GM21515 (cell line): ENCODE results near the gene GYS2.
"Not testable (repeated sequence)": the region's sequence is repeated elsewhere in the genome, so short reads cannot be mapped to it uniquely, and the experiment has no call there.

Experiments
- ATAC-seq: cut with Tn5 transposase; IDR thresholded peaks from one replicate; pipeline ENCODE4 v1.9.1; 2021; ENCODE audit not compliant: unreplicated experiment

The GYS2 gene

DNA sequence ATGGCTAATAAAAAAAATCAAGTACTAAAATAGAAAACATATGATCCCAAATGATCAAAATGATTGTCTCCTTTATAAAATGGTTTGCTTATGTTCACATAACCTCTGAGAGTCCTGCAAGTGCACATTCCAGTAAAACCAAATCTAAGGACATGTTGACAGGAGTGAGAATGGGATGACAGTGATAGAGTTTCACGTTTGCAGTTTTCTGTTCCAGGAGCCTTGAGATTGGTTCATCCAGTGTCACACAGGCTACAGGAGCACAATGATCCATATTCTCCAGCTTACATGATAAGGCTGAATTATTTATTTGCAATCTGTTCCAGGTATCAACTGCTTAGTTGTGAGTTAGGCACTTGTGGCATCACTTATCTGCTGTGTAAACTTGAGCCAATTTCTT lies 1.5 kb upstream of the GYS2 start:
- no peak for ATAC-seq

GRCh38 chr12:21602774-21603173 lies 1.9 kb downstream of the GYS2 start:
- no peak for ATAC-seq

- ATAC-seq: no peak
Measured at GRCh38 chr12:21600196-21600595, 4.5 kb downstream of the GYS2 start.

DNA sequence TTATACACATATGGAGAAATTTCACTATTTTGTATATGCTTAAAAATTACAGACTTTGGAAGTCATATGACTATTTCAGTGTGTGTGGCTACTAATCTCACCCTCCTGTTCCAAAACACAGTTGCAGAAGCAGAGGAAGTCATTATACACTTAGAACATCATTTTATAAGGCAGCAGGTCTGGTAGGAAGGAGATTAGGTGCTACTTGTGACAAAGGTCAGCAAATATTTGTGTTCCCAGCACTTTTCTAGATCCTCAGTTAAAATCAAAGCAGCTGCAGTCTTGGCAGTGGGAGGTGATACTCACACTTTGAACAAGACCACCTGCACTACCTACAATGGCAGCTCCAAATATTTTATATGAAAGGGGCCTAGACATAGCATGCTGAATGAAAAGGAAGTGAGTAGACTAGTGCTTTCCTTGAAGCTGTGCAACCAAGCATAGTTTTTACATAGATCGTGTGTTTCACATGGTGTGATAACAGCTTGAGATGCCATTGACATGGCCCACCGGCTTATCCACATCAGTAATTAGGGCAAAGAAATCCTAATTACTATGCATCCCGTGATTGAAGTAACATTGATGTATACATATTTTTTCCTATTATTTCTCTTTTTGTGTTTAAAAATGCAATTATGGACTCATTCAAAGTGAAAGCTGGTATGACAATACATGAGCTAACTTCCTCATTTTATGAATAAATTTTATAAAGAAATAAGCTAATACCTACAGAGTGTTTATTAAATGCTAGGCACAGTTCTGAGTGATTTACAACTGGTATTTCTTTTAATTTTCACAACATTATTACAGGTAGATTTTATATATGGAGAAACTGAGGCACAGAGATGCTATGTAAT lies 5.3 kb downstream of the GYS2 start:
- ATAC-seq: no peak

DNA sequence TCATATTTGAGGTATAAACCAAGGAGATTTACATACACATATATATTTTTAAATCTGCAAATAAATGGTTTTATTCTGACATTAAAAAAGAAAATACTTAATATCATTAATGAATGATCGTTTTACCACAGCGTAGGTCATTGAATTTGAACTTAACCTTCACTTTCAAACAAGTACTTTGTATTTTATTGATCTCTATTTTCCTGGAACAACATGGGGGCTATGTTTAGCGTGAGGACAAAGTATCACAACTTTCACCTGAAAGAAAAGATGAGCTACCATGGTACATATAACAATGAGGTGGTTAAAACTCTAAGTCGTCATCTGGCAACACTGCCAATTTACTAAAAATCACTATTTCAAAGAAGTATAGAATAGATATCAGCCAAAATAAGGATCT lies 6.0 kb downstream of the GYS2 start:
- no peak for ATAC-seq

GRCh38 chr12:21595356-21595755 lies 9.3 kb downstream of the GYS2 start:
- not testable (repeated sequence) for ATAC-seq

- no peak for ATAC-seq
Measured at GRCh38 chr12:21585485-21585884, 19.2 kb downstream of the GYS2 start.

DNA sequence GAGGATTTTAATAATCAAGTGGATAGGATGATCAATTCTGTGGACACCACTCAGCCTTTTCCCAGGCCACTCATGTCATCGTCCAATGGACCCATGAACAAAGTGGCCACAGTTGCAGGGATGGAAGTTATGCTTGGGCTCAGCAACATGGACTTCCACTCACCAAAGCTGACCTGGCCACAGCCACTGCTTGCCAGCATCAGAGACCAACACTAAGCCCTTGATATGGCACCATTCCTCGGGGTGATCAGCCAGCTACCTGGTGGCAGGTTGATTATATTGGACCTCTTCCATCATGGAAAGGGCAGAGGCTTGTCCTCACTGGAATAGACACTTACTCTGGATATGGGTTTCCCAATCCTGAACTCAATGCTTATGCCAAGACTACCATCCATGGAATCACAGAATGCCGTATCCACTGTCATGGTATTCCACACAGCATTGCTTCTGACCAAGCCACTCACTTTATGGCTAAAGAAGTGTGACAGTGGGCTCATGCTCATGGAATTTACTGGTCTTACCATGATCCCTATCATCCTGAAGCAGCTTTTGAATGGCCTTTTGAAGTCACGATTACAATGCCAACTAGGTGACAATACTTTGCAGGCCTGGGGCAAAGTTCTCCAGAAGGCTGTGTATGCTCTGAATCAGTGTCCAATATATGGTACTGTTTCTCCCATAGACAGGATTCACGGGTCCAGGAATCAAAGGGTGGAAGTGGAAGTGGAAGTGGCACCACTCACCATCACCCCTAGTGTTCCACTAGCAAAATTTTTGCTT lies 20.1 kb downstream of the GYS2 start:
- ATAC-seq: not testable (repeated sequence)

- no peak for ATAC-seq
Measured at GRCh38 chr12:21583587-21583986, 21.1 kb downstream of the GYS2 start.

- ATAC-seq: no peak
Measured at GRCh38 chr12:21580748-21581516, 23.7 kb downstream of the GYS2 start.

GRCh38 chr12:21577516-21577915 lies 27.1 kb downstream of the GYS2 start:
- ATAC-seq: no peak

DNA sequence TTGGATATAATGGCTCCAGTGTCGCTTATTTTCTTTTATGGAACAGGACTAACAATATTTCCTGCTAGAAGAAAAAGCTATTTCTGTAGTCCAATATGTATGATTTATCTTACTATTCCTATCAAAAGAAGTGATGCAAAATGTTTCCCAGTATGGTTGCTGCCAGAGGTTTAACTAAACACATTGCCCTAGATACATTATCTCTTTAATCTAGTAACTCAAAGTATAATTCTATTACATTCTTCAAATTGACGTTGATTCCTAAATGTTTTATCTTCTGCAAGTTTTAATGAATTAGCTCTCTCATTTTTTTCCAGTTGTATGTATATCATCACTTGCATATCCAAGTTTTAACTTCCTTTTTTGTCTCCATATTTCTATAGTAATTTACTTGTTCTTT lies 28.2 kb downstream of the GYS2 start:
- no peak for ATAC-seq

GRCh38 chr12:21573733-21574358 lies 30.8 kb downstream of the GYS2 start:
- ATAC-seq: no peak

GRCh38 chr12:21571046-21571445 lies 33.6 kb downstream of the GYS2 start:
- ATAC-seq: no peak

DNA sequence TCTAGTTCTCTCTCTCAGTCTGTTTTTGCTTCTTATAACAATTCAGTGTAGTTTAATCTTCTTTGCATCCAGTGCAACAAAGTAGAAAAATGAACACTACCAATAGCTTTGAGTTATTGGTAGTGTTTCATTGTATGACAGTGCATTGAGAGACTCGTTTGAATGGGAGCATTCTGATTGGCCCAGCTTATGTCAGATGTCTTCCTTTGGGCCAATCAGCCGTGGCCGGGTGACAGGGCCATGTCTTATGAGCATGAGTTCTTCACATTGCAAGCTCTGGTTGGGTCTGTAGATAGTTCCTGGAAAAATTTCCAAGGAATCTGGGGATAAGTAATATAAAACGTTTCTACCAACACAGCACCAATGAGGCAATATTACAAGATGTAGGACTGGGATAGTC lies 36.5 kb downstream of the GYS2 start:
- ATAC-seq: no peak

DNA sequence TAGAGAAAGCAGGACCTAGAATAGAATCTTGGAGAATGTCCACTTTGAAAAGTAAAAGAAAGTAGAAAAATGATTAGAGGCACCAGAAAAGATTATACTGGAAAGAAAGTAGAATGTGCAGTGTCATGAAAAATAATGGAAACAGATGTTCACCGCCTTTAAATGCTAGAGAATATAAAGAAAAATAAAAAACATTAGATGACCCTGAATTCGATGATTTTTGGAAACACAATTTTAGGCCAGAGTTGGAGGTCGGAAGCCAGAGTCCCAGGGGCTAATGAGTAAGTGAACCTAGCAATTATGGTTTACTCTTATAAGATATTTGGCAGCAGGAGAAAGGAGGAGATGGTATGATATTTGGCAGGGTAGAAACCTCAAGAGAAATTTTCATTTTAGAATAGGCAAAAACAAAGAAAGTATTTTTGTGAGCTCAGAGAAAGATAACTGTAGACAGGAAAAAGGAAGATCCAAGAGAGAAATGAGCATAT lies 37.7 kb downstream of the GYS2 start:
- ATAC-seq: no peak

DNA sequence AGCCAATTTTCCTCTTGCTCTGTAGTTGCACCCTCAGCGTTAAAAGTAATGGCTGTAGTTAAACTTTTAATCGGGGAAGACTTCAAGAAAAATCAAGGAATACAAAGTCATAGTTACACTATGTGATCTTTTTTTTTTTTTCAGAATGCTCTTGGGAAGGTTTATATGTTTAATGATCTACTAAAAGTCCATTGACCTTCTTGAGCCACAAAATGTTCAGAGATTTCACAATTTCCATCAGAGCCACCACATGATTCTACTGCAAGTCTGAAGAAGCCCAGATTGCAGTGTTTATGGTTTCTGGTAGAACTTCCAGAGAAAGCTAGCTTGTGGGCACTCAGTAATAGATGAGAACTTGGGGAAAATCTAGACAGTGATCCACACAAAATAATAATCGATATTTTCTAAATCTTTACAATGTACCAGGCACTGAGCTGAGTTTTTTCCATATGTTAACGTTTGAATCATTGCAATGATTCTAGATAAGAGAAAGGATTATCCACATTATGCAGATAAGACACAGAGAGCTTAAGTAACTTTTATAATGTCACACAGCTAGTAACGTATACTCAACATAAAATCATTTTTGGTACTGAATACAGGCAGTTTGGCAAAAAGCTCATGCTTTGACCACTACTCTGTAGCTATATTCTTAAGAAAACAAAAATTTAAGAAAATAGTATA lies 38.3 kb downstream of the GYS2 start:
- ATAC-seq: no peak

DNA sequence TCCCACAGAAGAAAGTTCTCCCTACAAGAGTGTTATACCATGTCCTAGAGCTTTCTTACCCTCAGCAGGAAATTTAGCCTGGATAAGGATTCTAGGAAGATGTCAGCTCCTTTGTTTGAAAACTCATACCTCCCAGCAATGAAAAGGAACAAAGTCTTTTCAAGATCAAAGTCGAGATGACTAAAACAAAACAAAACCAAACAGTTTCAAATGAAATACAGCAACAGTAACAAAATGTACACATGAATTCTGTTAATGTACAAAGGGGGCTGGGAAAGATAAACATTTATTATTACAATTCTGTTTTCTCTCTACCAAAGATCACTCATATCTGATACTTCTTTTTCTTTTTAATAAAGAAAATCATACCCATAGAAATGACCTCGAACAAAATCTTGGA lies 41.8 kb downstream of the GYS2 start:
- ATAC-seq: no peak

GRCh38 chr12:21561158-21561557 lies 43.5 kb downstream of the GYS2 start:
- ATAC-seq: no peak

DNA sequence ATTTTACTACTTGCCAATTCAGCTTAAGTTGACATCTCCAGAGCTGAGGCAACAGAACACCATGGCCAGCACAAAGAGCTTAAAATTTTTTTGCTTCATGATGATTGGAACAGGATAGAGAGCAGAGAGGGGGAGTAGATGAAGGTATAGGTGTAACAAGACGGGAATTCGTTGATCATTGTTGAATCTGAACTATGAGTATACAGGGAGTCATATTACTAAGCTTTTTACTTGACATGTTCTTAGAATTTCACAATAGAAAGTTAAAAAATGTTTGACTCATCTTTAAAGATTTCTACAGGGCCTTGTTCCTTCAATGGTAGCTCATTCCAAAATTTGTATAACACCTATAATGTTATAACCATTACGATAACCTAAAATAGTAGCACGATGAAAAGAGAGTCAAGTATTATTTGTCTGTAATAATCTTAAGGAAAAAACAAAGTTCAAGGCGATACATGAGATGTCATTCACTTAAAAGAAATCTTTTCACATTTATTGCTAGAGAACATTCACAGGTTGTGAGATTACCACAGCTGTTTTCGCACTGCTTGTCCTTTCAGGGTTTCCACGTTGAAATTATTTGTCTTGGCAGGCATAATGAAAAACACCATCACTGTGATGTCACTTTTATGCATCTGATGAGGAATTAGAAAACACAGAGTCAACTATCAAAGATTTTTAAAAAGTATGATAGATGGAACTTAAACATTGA lies 44.6 kb downstream of the GYS2 start:
- no peak for ATAC-seq
